HG03442 (cell line): Measurements from ENCODE around the gene FAM156A.
"Not testable (repeated sequence)": the region's sequence is repeated elsewhere in the genome, so short reads cannot be mapped to it uniquely, and the experiment has no call there.

Experiments
- ATAC-seq: cut with Tn5 transposase; IDR thresholded peaks from one replicate; pipeline ENCODE4 v1.9.1; 2021; ENCODE audit warnings: mild to moderate bottlenecking, moderate library complexity; ENCODE audit not compliant: unreplicated experiment

Gene FAM156A, protein sequence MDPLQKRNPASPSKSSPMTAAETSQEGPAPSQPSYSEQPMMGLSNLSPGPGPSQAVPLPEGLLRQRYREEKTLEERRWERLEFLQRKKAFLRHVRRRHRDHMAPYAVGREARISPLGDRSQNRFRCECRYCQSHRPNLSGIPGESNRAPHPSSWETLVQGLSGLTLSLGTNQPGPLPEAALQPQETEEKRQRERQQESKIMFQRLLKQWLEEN

DNA sequence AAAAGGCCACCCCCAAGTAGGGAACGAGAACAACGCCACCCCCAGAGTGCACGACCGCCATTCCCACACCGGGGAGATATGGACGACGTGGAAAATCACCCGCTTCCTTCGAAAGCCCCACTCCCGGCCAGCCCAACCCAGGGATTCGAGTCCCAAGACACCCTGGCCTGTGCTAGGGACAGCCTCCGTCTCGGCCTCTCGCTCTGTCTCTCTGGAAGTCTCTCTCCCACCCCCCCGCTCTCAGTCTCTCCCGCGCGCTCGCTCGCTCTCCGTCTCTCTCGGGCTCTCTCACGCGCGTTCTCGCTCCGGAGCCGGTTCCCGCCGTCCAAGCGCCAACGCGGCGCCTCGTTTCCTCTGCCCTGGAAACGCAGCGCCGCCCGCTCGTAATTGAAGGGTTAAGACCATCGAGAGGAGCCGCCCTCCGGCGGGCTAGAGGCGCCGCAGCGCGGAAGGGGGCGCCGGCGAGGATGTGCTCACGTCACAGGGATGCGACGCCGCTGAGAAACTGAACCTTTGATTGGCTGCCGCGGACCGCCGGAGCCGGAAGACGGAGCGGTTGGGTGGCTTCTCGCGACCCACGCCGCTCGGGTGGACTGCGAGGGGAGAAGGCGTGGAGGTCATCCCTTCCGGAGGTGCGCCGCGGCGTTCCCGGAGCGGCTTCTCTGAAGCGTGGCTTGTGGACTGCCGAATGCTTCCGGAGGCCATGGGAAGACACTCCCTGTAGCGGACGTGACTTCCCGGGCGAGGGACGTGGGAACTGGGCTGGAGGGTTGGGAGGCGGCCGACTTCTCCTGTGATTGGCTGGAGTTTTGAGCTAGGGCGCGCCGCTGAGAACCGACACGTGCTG is at the start of gene FAM156A:
Gene FAM156A (minus strand): TSS at position 406 of the 847 bp plus-strand sequence. CDS start 9,930 bp downstream, outside the sequence.
- peak; percentile 80 for ATAC-seq

DNA sequence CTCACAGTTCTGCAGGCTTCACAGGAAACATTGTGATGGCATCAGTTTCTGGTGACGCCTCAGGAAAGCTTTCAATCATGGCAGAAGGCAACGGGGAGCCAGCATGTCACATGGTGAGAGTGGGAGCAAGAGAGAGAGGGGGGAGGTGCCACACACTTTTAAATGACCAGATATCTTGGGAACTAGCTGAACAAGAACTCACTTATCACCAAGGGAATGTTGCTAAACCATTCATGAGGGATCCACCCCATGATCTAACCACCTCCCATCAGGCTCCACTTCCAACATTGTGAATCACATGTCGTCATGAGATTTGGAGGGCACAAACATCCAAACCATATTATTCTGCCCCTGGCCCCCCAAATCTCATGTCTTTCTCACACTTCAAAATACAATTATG is 47.0 kb upstream of the FAM156A start:
- ATAC-seq: no peak

DNA sequence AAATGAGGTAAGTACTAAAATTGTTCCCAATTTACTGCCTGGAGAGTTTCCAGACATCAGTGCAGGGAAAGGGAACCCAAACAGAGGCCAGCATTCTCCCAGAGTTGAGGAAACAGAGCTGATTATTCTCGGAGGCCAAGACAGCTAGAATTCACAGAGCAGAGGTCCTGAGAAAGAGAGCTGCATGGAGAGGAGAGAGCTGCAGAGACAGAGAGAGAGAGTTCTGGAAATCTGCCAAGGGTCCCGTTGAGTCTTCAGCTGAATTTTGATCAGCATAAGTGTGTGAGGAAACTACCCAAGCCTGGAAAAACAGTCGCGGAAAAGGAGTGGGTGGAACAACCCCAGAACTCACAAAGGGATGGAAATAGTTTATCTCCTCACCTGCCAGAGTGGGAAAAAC is 46.5 kb upstream of the FAM156A start:
- ATAC-seq: no peak

DNA sequence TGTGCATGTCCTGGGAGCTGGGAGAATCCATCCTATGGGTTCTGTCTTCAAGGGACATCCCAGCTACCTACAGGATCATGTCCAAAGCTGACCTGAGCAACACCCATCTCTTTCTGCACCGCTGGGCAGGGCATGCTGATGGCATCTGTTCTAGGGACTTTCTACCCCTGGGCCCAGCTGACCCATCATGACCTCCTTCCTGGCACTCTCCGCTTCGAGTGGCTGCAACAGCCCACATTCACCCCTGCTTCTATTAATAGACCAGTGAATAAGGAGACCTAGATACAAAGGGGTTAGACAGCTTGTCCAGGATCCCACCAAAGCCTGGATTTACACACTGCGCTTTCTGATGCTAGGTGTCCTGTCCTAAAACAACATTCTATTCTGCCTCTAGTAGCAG is 45.7 kb upstream of the FAM156A start:
- ATAC-seq: no peak

DNA sequence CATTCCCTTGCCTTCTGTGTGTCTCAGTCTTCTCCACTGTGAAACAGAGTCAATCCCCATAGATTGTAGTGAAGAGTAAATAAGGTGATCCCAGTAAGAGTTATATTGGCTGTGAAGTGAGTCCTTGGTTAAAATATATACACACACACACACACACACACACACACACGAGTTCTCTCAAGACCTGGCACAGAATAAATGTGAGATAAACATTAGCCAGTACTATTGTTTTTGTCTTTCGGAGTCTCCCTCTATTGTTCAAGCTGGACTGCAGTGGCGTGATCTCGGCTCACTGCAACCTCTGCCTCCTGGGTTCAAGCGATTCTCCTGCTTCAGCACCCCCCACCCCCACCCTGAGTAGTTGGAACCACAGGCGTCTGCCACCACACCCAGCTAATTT is 44.8 kb upstream of the FAM156A start:
- no peak for ATAC-seq

DNA sequence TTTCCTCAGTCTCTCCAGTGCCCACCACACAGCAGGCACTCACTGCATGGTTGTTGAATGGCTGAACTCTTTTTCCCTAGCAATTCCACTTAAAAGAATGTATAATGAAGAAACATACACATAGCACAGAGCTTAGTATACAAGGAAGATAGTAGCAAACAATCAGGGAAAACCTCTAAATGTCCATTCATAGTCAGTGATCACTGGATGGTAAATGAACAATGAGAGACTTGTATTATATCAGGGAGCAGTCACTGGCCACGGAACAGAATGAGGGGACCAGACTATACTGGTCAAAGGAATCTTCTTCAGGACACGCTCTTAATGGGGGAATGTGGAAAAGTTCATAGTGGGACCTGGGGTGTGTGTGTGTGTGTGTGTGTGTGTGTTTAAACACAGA is 43.6 kb upstream of the FAM156A start:
- ATAC-seq: no peak

DNA sequence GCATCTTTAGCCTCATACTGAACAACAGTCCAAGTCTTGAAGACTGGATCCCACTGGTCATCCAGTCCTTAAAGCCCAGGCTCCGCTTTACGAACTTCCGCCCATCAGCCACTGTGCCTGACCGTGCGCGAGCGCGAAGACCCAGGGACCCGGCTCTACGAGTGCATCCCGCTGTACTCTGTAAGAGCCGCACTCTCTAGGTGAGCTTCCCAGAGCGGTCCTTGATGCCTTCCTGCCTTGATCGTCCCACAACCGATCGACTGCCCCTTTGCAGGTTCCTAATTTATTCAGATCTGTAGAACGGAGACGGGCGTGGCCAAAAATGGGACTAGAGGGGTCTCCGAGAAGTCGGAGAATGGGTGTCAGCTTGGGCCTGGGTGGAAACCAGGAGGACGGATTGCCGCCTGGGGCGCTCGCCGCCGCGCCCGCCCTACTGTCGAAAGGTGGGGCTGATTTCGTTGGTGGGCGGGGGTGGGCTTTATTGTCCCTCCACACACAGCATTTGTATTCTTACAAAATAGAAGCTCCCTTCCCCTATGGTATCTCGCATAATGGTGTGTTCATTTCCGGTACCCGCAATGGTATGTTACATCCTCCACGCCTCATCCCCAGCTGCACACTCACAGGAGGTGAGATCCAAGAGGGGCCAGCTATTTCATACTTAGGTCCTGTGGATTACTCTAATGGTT is 42.3 kb upstream of the FAM156A start:
- no peak for ATAC-seq

DNA sequence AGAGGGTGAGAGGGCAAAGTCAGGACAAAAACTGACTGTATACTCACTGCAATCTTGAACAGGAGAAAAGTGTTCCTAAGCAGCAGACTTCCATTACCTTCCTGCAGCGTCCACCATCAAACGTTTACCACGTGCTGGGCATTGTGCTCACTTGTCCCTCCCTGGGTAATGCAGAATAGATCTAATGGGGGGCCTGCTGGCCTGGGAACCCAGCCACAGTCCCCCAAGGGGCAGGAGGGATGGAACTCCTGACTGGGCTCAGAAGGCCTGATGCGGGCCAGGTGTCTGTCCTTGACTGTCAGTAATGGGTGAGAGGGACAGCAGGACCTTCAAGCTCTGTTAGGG is 37.6 kb upstream of the FAM156A start:
- no peak for ATAC-seq

DNA sequence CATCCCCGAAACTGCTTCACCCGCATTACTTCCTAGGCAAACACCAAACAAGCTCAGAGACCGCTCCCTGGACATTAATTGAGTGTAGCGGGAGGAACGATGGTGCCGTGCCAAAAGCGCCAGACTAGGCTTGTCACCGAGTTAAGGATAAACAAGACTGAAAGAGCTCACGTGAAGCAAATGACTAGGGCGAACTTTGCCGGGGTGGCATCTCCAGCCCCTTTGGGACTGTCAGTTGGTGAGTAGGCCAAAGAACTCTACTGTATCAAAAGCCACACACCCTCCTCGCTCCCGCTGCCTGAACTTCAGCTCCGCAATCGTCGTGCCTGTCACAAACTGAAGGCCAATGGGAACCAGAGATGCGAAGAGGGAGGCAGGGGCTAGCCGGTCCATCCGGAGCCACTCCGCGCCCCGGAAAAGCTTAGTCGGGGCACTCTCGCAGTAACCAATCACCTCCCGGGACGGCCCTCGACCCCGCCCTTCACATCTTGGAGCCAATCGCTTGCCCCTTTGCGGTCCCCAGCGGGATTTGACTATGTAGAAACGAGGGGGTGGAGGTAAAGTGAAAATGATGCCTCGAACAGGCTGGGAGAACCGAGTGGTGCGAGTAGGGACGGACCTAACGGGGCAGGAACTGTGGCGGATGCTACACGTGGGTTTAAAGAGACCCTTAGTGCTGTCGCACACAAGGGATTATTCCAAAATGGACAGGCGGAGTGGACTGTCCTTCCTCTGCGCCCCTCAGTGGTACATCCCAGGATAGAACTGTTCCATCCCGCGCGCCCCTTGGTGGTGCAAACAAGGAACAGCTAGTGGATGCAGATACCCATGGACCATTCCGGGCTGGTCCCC is 37.0 kb upstream of the FAM156A start:
- ATAC-seq: peak; percentile 95

DNA sequence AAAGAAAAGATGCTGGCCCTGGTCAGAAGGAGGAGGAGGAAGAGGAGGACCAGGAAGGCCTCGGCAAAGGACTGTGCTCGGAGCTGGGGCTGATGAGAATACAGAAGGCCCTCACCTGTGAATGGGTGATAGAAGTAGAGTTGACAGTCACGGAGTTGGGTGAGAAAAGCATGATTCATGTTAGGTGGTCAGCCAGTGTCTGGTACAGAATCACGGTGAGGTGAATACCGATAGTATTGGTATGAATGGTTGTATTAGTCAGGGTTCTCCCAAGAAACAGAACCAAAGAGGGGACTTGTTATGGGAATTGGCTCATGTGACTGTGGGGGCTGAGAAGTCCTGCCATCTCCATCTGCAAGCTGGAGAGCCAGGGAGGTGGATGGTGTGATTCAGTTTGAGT is 32.5 kb upstream of the FAM156A start:
- ATAC-seq: no peak

DNA sequence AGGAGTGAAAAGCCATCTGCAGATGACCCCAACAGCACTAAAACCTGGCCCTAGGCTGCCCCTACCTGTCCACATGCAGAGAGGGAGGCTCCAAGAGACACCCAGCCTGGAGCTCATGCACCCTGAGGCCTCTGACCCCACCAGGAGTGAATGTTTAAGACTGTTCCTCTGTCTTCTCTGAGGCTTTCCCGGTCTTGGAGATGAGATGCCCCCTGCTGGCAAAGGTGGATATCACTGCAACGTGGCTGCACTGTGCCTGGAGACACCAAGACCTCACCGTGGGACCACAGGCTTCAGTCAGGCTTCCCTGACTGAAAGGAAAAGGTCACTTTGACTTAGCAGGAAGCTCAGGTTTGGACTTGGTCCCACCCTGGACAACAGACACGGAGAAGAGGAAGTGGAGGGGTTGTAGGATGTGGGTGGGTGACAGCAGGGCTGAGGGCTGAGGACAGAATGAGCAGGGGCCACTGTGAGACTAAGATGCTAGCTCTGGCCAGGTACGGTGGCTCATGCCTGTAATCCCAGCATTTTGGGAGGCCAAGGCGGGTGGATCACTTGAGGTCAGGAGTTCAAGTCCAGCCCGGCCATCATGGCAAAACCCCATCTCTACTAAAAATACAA is 31.8 kb upstream of the FAM156A start:
- not testable (repeated sequence) for ATAC-seq

DNA sequence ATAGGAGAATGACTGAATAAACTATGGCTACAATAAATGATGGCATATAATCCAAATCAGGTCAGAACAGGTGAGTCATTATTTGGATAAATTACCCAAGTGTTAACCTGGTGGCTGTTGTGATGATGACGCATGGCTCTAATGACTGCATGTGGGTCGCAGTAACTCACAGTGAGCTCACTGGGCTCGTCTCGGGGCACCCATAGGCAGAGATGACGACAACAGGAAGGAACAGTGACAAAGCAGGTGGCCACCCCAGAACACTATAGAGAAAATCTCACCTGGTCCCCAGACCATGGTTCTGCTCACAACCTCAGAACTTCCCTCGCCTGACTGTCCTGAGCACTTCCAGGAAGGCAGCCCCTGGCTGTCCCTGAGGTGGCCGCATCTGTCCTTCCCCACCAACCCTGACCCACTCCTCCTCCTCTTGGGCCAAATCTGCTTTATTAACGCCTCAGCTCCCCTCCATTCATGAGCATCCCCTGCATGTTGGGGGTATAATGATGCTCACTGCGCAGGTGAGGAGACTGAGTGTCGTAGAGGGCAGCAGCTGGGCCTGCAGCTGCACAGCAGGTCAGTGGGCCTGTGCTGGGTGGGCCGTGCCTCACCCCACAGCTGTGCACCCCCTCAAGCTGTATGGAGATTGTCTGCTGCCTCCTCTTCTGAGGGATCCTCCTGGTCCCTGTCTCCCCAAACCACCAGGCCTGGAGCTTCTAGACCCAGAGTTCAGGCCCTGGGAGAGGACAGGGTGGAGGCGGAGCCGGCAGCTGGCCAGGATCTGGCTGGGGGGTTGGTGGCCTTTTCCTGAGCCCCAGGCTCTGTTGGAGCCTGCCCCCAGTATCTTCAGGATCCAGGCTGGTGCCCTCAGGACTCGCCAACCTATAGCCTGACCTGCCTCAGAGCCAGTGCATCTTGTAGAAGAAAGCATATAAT is 30.9 kb upstream of the FAM156A start:
- no peak for ATAC-seq

DNA sequence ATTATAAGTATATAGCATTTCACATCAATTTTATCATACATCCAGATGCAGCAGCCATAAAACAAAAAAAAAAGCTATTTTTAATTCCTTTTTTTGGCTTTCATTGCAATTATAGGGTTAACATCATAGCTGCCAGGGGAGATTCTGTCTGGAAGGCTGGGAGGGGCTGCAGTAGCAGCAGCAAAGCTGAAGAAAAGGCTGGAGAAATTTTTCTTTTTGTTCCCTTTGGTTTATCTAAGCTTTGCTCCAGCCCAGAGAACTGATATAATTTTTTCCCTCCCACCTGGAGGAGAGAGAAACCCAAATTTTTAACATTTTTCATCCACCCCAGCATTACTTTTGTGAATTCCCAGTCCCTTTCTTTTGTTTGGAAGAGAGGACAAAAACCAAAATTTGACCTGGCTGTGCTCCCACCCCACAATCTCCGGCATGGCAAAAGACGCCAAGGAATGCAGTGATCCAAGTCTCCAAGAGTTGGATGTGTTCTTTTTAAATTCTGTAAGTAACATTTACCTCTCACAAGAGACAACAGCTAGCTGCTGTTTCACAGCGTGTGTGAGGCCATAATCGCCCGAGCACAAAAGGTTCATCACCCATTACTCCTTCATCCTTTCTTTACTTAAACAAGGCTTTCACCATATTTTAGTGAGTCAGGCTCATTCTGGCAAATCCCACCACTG is 25.1 kb upstream of the FAM156A start:
- ATAC-seq: no peak

DNA sequence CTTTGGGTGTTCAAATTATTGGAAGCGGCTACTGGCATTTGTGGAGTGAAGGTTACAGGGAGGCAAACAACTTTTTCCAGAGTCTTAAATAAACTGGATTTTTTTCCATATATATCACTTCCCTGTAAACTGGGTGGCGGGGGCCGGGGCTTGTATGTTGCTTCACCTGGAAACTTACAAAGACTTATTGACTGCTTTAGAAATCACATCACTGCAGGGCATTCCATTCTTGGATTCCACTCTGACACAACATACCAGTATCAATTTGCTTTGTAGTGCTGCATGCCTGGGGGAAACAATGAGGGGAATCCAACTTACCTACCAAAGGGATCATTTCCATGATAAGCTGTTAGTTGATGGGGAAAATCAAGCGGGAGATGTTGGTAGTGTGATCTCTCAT is 21.7 kb upstream of the FAM156A start:
- ATAC-seq: no peak

DNA sequence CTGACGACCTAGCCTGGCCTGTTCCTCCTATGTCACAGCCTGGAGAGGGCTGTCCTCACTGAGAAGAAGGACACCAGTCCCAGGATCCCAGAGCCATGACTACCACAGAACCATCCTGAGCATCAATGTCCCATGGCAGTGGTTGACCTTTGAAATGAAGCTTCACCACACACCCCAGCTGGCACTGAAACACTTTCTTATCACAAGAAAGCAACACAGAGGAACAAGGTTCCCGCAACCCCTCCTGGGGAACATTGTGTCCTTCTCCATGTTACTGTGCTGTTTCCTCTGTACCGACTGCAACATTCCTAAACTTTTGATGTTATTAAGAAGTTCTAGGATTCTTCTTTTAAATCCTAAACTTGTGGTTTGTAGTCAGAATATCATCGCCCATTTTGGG is 21.2 kb upstream of the FAM156A start:
- ATAC-seq: no peak

DNA sequence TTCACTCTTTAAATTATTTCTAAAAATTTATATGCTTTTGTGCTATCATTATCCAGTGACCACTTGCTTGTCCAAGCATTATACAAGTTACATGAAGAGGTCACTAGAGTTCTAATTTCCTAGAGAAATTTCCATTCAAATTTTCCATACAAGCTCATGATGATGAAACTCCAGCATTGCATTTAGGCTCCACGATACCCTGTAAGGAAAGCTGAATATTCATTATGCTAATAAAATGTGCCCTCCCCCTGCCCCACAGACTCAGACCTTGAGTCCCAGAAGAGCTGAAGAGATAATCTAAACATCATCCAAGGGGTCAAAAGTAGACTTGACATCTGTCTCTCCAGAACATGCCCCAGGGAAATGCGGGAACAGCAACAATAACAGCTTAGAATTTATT is 19.6 kb upstream of the FAM156A start:
- ATAC-seq: no peak

DNA sequence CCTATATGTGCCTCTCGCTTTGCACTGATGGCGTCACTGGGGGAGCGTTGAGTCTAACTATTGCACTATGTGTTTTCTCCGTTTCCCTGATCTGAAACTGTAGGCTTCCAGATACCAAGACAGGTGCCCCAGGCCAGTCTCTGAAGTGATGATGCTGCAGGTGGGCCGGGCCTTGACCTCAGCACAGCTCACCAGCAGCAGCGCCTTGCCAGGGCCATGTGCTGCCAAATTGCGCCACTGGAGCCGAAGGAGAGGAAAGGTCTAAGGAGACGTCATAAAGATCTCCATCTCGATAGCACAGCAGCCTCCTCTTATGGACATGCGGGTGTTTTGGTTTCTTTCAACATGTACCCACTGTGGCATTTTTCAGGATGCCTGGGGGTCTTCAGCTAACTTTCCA is 17.3 kb upstream of the FAM156A start:
- not testable (repeated sequence) for ATAC-seq

DNA sequence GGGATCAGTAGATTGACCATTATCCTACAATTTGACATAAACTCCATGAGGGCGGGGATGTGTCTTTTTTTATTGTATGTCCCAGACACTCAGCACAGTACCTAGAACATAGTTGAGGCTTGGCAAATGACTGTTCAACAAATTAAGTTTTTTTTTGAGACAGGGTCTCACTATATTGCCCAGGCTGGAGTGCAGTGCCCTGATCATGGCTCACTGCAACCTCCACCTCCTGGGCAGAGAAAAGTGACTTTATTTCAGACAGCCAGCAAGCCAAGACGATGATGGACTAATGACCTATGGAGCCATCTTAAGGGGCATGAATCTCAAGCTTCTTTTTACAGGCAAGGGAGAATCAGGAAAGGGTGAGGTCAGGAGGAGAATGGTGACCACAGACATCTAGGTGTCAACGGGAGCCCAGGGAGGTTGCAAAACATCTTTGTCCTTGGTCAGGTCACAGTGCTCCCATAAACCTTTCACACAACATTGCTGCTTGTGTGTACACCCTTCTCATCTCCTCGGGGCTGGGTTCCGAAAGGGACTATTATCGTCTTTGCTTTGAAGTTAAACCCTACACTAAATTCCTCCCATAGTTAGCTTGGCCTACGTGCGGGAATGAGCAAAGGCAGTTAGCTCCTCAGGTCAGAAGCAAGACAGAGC is 16.1 kb upstream of the FAM156A start:
- not testable (repeated sequence) for ATAC-seq
